T-cell (primary cell): ENCODE measurements around the gene PCDH9. TPM values are rescaled to one million over a fixed set of nuclear protein-coding genes. Genes with fewer than 3 reads are reported as not detected.

Source experiments
- ATAC-seq, 4 experiments: fragments of 200-7000 bp in 3 of 4; fragments of 150-1000 bp in 1 of 4; cut with Tn5 transposase; replicated peaks in 1 of 4; 1 replicate in 3 of 4; 2 replicates in 1 of 4; pipeline ENCODE4 v1.10.0; 2021; ENCODE audit warnings: moderate library complexity in 3 of 4, mild to moderate bottlenecking in 2 of 4, moderate number of reproducible peaks in 1 of 4
- CTCF ChIA-PET, 2 donors: fragments of 300-600 bp; sonication (Branson Sonifier 250); formaldehyde crosslinking; loops; one replicate each; lab custom pipeline; 2022; ENCODE audit warnings: antibody characterized with exemption in 2 of 2; lab: Charles Lee
- POLR2A ChIA-PET, 2 donors: fragments of 300-600 bp; sonication (Branson Sonifier 250); formaldehyde crosslinking; loops; one replicate each; lab custom pipeline; 2022; ENCODE audit warnings: antibody characterized with exemption in 2 of 2; lab: Charles Lee
- DNase-seq, 35 experiments: peaks; one replicate each; pipeline versions ENCODE4 v3.0.0 to v3.0.0-alpha.2; 2013 to 2023
- H3K27ac ChIP-seq: one replicate; pipeline ENCODE4 v1.5.1; 2013; ENCODE audit warnings: low read length
- H3K27me3 ChIP-seq, 2 experiments: replicated peaks in 1 of 2; 1 replicate in 1 of 2; 2 replicates in 1 of 2; pipeline versions ENCODE4 v1.6.1 to v1.7.0; 2013; ENCODE audit warnings: low read length in 1 of 2, mixed read lengths in 1 of 2; ENCODE audit not compliant: control insufficient read depth in 2 of 2, insufficient read depth in 2 of 2; ENCODE audit errors: extremely low read depth in 1 of 2
- H3K36me3 ChIP-seq, 2 donors: 1 replicate in 1 of 2; 2 replicates in 1 of 2; pipeline versions ENCODE4 v1.6.1 to v1.7.0; 2013; ENCODE audit warnings: low read length in 1 of 2; ENCODE audit not compliant: control insufficient read depth in 2 of 2, insufficient read depth in 1 of 2; ENCODE audit errors: extremely low read depth in 1 of 2
- H3K4me1 ChIP-seq, 2 experiments: 1 replicate in 1 of 2; 2 replicates in 1 of 2; pipeline versions ENCODE4 v1.6.1 to v1.7.0; 2013; ENCODE audit warnings: low read length in 2 of 2, mixed read lengths in 1 of 2; ENCODE audit not compliant: insufficient read depth in 2 of 2, control insufficient read depth in 1 of 2; ENCODE audit errors: extremely low read depth in 1 of 2
- H3K4me3 ChIP-seq, 2 donors: 1 replicate in 1 of 2; 2 replicates in 1 of 2; pipeline versions ENCODE4 v1.5.1 to v1.7.0; 2013; ENCODE audit warnings: mild to moderate bottlenecking in 2 of 2, low read length in 1 of 2, moderate library complexity in 1 of 2; ENCODE audit not compliant: control insufficient read depth in 1 of 2; ENCODE audit errors: extremely low read depth in 1 of 2
- H3K9me3 ChIP-seq: 2 replicates; pipeline ENCODE4 v1.7.0; 2013
- H3K27ac Mint-ChIP-seq, 2 donors: one replicate each; pipeline ENCODE4 v1.8.0; 2020 to 2021; ENCODE audit warnings: mild to moderate bottlenecking in 2 of 2, mixed read lengths in 2 of 2
- H3K27me3 Mint-ChIP-seq, 2 donors: one replicate each; pipeline ENCODE4 v1.8.0; 2021 to 2022; ENCODE audit warnings: mixed read lengths in 2 of 2
- H3K36me3 Mint-ChIP-seq: one replicate; pipeline ENCODE4 v1.8.0; 2021; ENCODE audit warnings: mixed read lengths
- H3K4me1 Mint-ChIP-seq, 3 donors: one replicate each; pipeline ENCODE4 v1.8.0; 2020 to 2022; ENCODE audit warnings: mixed read lengths in 3 of 3, mild to moderate bottlenecking in 1 of 3
- H3K4me3 Mint-ChIP-seq, 3 donors: one replicate each; pipeline ENCODE4 v1.8.0; 2020 to 2022; ENCODE audit warnings: mild to moderate bottlenecking in 3 of 3, mixed read lengths in 3 of 3, moderate library complexity in 3 of 3
- H3K9me3 Mint-ChIP-seq, 3 donors: one replicate each; pipeline ENCODE4 v1.8.0; 2020 to 2022; ENCODE audit warnings: mixed read lengths in 3 of 3
- WGBS: methylation state at CpG from one replicate; pipeline ENCODE4 v1.1.5; 2013; ENCODE audit warnings: missing lambda C conversion rate; ENCODE audit not compliant: insufficient coverage; 5-methylcytosine and 5-hydroxymethylcytosine counted together
- total RNA-seq, 35 experiments: library from RNA in 6 of 35; stranded (reverse) in 6 of 35; fragments of 120-200 nt in 1 of 35; gene quantifications; one replicate each; pipeline versions ENCODE4 v1.2.1 to v1.2.4 and lab custom pipeline; 2013 to 2026

The PCDH9 gene
- total RNA-seq, 5 donors from 2014 or later (not counting 1 experiment from before 2014, with no cell fraction given): 0.38 to 1.3 (median 0.53) TPM

DNA sequence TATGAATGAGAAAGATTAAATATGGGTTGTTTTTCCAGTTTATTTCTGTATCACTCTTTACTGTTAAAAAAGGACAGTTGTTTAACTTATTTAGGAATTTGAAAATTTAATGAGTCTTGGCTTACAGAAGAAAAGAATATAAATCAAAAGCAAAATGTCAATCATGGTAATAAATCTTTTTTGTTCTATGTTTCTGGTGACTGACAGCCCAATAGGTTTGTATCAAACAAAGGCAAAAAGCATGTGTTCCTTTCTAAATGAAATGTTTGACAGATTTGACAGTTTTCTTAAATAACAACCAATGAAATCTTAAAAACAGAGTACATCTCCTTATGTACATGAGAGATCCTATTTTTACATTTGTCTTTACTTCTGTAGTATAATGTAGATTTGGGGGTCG is 11.0 kb downstream of the PCDH9 start:
- Mint-ChIP-seq H3K36me3 (no peaks in the 10 kb centered on the region), H3K27me3 (no peaks in the 10 kb centered on the region), H3K4me1 (peaks cover 2 to 6% (median 4%) of the 10 kb centered on the region in 3 donors), H3K27ac (no peak overlapping the region), H3K9me3 (no peaks in the 10 kb centered on the region), H3K4me3 (no peak overlapping the region)
- no peak overlapping the region for H3K4me3 ChIP-seq
- ChIA-PET POLR2A (no interaction called here), CTCF (no interaction called here)
- H3K9me3 ChIP-seq: no peaks in the 10 kb centered on the region
- H3K27me3 ChIP-seq: no peaks in the 10 kb centered on the region
- no peak for DNase-seq
- peaks cover 0 to 4% of the 10 kb centered on the region in 2 experiments for H3K4me1 ChIP-seq
- no peaks in the 10 kb centered on the region for H3K36me3 ChIP-seq
- no peak for ATAC-seq
- H3K27ac ChIP-seq: no peak overlapping the region
- no CpG with 5 or more reads among the region's 1 CpG for WGBS

DNA sequence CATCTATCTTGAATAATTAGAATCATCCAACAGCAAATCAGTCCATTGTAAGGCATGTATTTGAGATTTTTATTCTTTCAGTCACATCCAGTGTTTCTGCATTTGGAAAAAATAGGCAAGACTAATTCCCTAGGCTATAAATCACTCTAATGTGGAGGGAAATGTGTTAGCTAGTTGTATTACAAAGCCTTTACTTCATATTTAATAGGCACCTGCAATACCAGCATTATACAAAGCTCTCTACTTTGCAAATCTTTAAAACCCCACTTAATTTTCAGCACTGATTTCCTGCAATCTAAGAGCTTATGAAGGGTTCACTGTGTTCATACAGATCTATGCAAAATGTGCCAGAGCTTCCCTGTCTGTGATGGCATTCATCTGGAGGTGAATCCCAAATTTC is 12.3 kb downstream of the PCDH9 start:
- CTCF ChIA-PET: interaction anchor here in 1 of 2 donors (1.1 kb wide), 1 partner anchor 20 kb away, joined by 3 read pairs; no protein-coding TSS in a partner anchor
- Mint-ChIP-seq H3K36me3 (no peaks in the 10 kb centered on the region), H3K27me3 (no peaks in the 10 kb centered on the region), H3K27ac (no peak overlapping the region), H3K9me3 (no peaks in the 10 kb centered on the region), H3K4me1 (peaks cover 0 to 1% (median 1%) of the 10 kb centered on the region in 3 donors), H3K4me3 (no peak overlapping the region)
- Histone ChIP-seq H3K27ac (no peak overlapping the region), H3K27me3 (no peaks in the 10 kb centered on the region), H3K4me3 (no peak overlapping the region), H3K36me3 (no peaks in the 10 kb centered on the region), H3K4me1 (no peaks in the 10 kb centered on the region), H3K9me3 (no peaks in the 10 kb centered on the region)
- DNase-seq: no peak
- no peak for ATAC-seq
- POLR2A ChIA-PET: interaction anchor here in 1 of 2 donors (0.7 kb wide), 1 partner anchor 39 kb away, joined by 3 read pairs; no protein-coding TSS in a partner anchor

DNA sequence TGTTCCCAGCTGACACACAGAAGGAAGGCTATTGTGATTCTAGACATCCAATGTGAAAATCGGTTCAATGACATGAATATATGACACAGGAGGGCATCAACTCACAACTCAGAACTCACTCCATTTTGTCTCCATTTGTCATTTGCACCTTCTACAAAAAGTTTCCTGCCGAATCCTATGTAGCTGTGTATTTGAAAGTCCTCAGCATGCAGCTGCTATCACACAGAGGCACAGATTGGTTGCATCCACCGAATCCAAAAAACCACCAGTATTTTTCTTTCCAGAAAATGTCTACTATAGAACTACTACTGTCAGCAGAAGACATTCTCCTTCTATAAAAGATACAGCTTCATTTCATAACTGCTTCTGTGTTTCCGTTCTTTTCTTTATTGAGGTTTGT is 13.3 kb downstream of the PCDH9 start:
- H3K9me3 ChIP-seq: no peaks in the 10 kb centered on the region
- no peak for ATAC-seq
- no peak overlapping the region for H3K27ac ChIP-seq
- CTCF ChIA-PET: interaction anchor here in 1 of 2 donors (0.7 kb wide), 1 partner anchor 19 kb away, joined by 5 read pairs; no protein-coding TSS in a partner anchor
- no peaks in the 10 kb centered on the region for H3K4me1 ChIP-seq
- POLR2A ChIA-PET: interaction anchor here in 1 of 2 donors (0.7 kb wide), 1 partner anchor 38 kb away, joined by 3 read pairs; no protein-coding TSS in a partner anchor
- WGBS: no CpG with 5 or more reads among the region's 4 CpGs
- no peaks in the 10 kb centered on the region for H3K9me3 Mint-ChIP-seq
- no peak for DNase-seq
- no peaks in the 10 kb centered on the region for H3K4me1 Mint-ChIP-seq
- no peak overlapping the region for H3K4me3 ChIP-seq
- no peaks in the 10 kb centered on the region for H3K27me3 ChIP-seq
- no peak overlapping the region for H3K27ac Mint-ChIP-seq
- H3K36me3 Mint-ChIP-seq: no peaks in the 10 kb centered on the region
- H3K36me3 ChIP-seq: no peaks in the 10 kb centered on the region
- H3K27me3 Mint-ChIP-seq: no peaks in the 10 kb centered on the region
- no peak overlapping the region for H3K4me3 Mint-ChIP-seq

DNA sequence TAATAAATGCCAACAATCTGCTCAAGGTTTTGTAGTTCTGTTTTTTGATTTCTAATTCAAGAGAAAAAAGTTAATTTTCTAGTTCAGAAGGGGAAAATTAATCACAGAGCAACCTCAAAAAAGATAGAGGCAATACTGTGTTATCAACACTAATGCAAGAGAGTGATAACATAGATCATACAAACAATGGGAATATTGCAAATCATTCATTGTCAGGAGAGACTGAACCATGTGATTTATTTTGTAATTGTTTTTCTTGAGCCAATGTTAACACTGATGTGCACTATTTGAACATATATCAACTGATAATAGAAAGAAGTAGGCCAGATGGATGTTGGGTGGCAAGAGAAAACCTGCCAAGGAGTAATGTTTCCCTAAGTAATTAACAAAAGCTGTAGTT is 19.9 kb downstream of the PCDH9 start:
- no peak overlapping the region for H3K27ac Mint-ChIP-seq
- H3K9me3 Mint-ChIP-seq: no peaks in the 10 kb centered on the region
- H3K27me3 Mint-ChIP-seq: no peaks in the 10 kb centered on the region
- no peak overlapping the region for H3K27ac ChIP-seq
- no peaks in the 10 kb centered on the region for H3K4me1 ChIP-seq
- no peak for DNase-seq
- H3K9me3 ChIP-seq: no peaks in the 10 kb centered on the region
- no peaks in the 10 kb centered on the region for H3K27me3 ChIP-seq
- ChIA-PET CTCF (no interaction called here), POLR2A (no interaction called here)
- no peak overlapping the region for H3K4me3 ChIP-seq
- no peaks in the 10 kb centered on the region for H3K36me3 ChIP-seq
- ATAC-seq: no peak
- H3K4me1 Mint-ChIP-seq: no peaks in the 10 kb centered on the region
- H3K36me3 Mint-ChIP-seq: no peaks in the 10 kb centered on the region
- no peak overlapping the region for H3K4me3 Mint-ChIP-seq

DNA sequence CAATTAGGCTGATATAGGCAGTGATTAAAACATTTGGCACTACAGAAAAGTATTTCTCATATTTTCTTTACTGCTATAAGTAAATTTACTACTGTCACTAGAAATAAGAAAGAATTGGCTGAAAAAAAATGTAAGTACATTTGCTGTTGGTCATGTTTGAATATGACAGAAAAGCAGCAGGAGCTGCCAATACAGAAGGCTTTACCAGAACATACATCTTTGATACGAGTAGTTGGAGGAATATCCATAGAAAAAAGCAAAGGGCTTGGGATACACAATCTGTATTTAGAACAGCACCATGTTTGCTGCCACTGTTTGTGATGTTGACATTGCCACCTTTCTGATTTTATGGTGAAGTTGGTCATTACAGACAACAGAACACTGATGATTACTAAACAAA is 21.6 kb downstream of the PCDH9 start:
- no peaks in the 10 kb centered on the region for H3K9me3 ChIP-seq
- H3K36me3 ChIP-seq: no peaks in the 10 kb centered on the region
- POLR2A ChIA-PET: no interaction called here
- no CpG with 5 or more reads among the region's 1 CpG for WGBS
- Mint-ChIP-seq H3K27ac (no peak overlapping the region), H3K9me3 (no peaks in the 10 kb centered on the region), H3K36me3 (no peaks in the 10 kb centered on the region), H3K4me3 (no peak overlapping the region), H3K4me1 (no peaks in the 10 kb centered on the region), H3K27me3 (no peaks in the 10 kb centered on the region)
- no peaks in the 10 kb centered on the region for H3K4me1 ChIP-seq
- DNase-seq (no peak), ATAC-seq (no peak)
- H3K27ac ChIP-seq: no peak overlapping the region
- no peaks in the 10 kb centered on the region for H3K27me3 ChIP-seq
- no peak overlapping the region for H3K4me3 ChIP-seq
- CTCF ChIA-PET: no interaction called here

DNA sequence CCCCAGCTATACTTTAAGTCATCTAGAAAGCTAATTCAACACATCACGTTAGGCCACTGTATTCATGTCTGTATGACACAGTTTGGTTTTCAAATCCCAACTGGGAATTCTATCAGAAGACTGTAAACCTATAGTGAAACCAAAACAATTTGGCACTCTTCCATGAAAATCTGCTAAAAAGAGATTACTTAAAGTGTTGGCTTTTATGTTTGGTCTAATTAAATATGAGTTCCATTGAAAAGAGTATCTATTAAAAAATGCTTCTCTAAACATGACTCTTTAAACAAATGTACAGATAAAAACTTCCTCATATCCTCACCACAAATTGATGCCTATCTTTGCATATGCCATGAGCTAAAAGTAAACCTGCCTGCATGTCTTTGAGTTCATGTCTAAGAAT is 25.4 kb downstream of the PCDH9 start:
- H3K4me1 ChIP-seq: no peaks in the 10 kb centered on the region
- H3K36me3 ChIP-seq: no peaks in the 10 kb centered on the region
- ATAC-seq (no peak), DNase-seq (no peak)
- H3K27me3 ChIP-seq: no peaks in the 10 kb centered on the region
- CTCF ChIA-PET: no interaction called here
- H3K4me3 Mint-ChIP-seq: no peak overlapping the region
- no peak overlapping the region for H3K27ac Mint-ChIP-seq
- no peaks in the 10 kb centered on the region for H3K36me3 Mint-ChIP-seq
- no peak overlapping the region for H3K4me3 ChIP-seq
- H3K9me3 ChIP-seq: no peaks in the 10 kb centered on the region
- POLR2A ChIA-PET: no interaction called here
- no CpG with 5 or more reads among the region's 1 CpG for WGBS
- no peaks in the 10 kb centered on the region for H3K9me3 Mint-ChIP-seq
- H3K4me1 Mint-ChIP-seq: no peaks in the 10 kb centered on the region
- no peaks in the 10 kb centered on the region for H3K27me3 Mint-ChIP-seq
- H3K27ac ChIP-seq: no peak overlapping the region

DNA sequence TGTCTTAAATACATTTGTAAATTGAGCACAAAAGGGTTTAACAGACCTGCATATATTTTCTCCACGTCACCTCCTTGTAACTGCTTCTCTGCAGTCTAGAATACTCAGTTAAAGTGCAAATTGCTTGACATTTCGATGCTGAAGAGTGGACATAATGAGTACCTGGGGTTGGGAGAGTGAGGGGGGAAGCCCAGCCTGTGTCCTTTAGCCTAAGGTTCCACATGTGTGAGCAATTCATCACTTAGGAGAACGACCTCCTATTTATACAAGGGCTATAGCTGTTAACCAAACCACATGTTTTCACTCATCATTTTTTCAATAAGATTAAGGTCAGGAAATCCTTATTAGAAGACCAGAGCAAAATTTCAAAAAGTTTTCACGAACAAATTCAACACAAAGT is 29.5 kb downstream of the PCDH9 start:
- Histone ChIP-seq H3K4me1 (no peaks in the 10 kb centered on the region), H3K4me3 (no peak overlapping the region), H3K27ac (no peak overlapping the region), H3K27me3 (no peaks in the 10 kb centered on the region), H3K9me3 (no peaks in the 10 kb centered on the region), H3K36me3 (no peaks in the 10 kb centered on the region)
- H3K36me3 Mint-ChIP-seq: no peaks in the 10 kb centered on the region
- no peaks in the 10 kb centered on the region for H3K4me1 Mint-ChIP-seq
- H3K4me3 Mint-ChIP-seq: no peak overlapping the region
- 0% methylated on average over 1 of the region's 4 CpGs for WGBS
- no peaks in the 10 kb centered on the region for H3K27me3 Mint-ChIP-seq
- ATAC-seq: no peak
- no peak overlapping the region for H3K27ac Mint-ChIP-seq
- H3K9me3 Mint-ChIP-seq: no peaks in the 10 kb centered on the region
- ChIA-PET POLR2A (no interaction called here), CTCF (no interaction called here)
- DNase-seq: no peak
